GM18519 (cell line): ENCODE data around the gene TTBK1.

Experiments used
- ATAC-seq: cut with Tn5 transposase; IDR thresholded peaks from one replicate; pipeline ENCODE4 v1.9.1; 2021; ENCODE audit warnings: mild to moderate bottlenecking, moderate library complexity; ENCODE audit not compliant: unreplicated experiment, low FRiP score

TTBK1 gene

DNA sequence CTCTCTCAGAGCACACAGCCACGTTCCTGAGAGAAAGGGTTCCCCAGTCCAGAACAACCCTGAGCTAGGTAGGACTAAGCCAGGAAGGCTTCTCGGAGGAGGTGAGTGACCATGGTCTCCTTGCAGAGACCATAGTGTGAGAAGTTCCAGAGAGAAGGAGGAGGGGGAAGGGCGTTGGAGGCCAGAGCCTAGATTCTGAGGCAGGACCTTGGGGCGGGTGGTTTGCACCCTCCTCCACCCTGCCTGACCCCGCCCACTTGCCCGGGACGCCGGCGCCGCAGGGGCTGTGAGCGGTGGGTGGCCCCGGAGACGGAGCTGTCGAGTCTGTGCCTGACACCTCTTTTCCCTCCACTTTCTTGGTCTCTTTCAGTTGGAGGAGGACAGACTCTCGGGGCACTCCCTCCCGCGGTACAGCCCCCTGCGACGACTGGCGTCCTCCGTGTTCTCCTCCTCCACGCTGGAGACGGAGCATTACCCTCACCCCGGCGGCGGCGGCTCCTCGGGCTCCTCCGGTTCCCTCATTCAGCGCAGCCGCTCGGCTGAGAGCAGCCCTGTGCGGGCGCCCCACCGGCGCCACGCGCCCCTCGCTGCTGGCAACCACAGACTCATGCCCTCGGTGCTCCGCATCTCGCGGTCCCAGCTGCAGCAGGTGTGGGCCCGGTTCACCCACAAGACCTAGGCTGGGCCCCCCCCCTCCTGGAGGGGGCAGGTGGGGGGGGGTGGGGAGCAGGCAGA, 26.2 kb downstream of the TTBK1 start:
- no peak for ATAC-seq

DNA sequence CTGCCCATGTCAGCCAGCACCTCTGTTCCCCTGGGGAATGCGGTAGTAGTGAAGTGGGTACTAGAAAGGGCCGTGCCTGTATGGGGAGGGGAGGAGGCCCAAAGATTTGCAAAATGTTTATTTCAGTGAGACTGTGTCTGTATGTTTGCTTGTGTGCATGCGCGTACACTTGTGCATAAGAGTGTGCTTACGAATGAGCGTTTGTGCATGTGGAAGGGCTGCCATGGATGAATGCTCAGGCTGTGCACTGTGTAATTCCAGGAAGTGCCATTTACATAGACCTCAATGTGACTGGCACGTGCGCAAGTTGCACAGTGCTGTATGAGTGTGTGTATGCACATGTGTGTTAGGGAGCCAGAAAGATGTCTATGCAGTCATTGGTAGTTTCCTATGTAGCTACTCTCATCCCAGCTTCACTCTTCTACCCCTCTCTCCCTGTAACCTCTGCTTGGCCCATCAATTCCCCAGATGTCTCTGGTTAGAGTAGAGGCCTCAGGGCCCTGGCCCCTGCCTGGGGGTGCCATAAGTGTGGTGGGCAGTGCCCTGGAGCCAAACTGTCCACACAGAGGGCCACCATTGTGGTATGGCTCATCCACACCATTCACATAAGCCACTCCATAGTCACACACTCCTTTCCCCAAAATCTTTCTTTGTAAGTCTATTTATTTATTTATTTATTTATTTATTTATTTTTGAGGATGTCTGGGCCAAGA, 28.0 kb downstream of the TTBK1 start:
- ATAC-seq = no peak

DNA sequence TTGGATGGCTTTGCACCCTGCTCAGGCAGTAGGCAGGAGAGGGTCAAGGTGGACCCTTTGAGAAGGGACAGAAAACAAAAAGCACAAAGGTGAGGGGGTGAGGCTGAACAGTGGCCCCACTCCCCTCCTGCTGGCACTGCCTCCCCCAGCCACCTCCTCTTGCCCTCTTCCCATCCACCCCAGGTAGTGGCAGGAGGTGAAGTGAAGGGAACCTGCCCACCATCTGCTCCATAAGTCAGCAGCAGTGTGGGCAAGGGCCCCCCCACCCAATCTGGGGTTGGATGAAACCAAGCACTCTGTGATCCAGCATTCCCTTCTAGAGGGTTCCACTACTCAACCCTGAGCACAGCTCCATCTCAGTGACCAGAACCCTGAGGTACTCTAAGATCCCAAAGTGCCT, 28.7 kb downstream of the TTBK1 start:
- ATAC-seq = no peak

DNA sequence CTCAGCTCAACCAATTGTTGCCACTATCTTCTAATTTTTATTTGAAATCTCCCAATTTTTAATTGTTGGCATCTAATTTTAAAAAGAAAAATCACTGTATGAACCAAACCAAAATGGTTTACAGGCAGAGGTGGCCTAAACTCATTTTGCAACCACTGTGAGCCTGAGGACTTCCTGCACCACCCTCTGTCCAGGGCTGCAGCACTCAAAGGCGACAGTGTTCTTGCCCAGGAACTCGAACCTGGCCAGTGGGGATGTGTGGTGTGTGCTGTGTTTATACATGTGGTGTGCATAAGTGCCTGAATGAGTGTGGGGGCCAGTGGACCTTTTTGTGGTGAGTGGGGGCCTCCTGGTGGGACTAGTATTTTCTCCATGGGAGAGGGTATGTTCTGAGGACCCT, 30.4 kb downstream of the TTBK1 start:
- no peak for ATAC-seq

DNA sequence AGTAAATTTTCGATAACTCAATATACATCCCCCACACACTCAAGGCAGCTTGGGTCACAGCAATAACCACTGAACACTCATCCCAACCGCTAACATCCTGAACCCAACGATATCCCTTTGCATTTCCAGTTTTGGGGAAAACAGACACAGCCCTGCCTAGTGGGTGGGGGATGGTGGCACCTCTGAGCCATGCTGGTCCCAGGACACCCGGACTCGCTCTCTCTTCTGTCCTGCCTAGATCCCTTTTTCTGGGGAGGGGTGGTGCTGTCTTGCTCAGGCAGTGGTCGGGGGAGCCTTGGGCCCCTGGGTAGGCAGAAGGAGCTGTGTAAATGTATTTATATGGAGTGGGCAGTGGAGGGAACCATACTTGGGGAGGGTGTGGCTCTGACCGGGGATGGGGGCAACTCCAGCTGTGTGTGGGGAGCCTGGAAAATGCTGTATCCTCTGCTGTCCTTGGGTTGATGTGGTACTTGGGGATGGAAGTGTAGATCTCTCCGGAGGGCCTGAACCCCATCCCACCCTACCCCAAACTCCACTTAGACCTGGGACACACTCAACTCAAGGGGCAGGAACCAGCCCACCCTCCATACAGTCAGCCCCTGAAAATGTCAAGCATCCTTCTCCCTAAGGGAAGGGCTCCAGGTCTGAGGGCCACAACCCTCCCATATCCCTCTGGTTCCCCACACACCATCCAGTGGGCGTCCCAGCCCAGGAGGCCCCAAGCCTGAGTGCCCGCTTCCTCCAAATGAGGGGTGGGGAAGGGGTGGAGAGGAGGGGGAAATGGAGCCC, 31.0 kb downstream of the TTBK1 start:
- no peak for ATAC-seq

DNA sequence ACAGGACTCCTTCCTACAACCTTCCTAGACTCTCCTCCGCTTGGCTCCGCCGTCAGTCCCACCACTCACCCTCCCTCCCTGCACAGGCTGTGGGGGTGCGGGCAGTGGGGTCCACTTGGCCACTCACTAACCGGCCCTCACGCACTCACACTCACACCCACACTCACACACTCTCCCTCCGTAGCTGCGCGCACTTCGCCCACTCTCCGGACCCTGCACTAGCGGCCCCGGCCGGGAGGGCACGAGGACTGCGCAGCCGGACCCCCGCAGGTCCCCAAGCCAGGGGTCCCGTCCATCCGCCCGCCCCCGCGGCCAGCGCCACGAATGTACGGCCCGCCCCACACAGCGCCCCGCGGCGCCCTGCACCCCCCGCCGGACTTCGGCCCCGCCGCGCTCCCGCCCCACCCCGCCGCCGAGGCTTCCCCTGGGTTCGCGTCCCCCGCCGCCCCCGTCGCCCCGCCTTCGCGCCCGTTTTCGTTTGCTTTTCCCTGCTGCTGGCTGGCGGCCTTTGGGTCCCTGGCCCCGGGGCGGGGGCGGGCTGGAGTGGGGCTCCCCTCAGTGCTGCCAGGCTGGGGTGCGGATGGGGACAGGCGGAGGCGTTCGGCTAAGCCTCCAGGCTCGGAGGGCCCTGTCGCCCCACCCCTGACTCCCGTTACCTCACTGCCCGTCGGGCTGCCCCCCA, 31.8 kb downstream of the TTBK1 start:
- no peak for ATAC-seq

DNA sequence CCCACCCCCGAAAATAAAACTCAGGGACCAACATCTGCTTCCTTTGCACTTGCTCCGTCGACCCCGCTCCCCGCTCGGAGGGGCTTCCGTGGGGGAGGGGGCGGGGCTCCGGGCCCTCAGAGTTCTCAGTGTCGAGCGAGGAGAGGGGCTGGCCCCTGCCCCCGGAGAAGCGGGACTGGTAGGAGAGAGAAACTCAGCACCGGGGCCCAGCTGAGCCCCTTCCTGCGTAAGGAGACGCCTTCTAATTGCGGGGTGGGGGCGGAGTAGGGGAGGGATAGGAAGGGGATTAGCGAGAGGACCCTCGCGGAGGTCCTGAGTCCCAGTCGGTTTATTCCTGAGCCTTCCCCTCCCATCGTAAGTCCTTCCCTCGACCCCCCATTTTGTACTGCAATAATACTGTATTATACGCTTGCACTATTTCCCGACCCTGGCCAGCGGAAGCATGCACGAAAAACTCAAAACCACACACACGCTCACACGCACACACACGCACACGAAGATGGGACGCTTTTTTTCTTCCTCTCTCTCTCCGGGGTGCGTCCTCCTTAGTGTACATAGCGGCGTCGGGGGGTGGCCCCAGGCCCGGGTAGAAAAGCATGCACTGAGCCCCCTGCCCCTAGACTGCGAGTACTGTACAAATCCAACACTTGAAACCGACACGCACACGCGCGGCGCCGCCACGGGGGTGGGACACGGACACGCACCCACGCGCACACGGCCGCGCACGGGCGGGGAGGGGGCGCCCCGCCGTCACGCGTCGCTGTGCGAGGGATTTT, 32.7 kb downstream of the TTBK1 start:
- no peak for ATAC-seq

DNA sequence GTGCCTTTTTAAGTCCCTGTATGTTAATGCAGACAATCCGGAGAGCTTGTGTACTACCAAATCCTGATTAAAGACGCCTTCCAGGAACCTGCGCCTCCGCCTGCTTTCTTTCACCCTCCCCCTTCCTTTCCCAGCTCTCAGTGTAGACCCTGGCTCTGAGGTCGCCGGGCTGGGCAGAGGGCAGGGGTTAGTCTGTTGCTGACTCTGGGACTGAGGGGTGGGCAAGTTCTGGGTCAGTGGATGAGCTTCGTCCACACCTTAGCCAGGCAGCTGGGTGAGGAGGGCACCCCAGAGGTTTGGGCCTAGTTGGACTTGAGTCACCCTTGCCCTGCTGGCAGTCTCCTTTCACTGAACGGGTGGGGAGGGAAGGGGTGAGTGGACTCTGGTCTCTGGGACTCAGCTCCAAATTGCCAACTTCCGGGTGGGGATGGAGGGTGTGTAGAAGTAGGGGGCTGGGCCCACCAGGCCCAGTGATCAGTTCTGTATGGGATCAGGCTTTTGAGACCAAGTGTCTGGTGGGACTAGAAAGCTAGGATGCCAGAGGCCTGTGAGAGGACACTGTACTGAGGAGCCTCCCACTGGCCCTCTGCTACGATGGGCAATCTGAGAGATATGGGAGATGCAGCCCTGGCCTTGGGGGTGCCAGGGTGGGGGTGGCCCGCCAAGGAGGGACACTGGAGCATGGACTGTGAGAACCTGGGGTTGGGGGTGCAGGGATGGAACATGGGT, 33.5 kb downstream of the TTBK1 start:
- no peak for ATAC-seq

DNA sequence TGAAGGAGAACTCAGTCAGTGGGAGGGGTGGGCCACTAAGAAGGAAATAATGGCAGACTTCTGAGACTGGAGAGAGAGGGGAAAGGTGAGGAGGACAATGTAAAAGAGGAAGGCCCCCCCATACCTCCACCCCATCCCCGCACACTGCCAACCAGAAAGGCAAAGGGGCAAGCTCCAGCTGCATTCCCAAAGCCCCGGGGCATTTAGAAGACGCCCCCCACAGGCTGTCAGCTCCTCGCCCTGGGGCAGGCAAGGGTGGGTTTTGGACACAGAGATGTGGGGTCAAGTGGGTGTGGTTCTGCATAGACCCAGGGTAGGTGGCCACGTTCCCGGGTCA, 34.0 kb downstream of the TTBK1 start:
- no peak for ATAC-seq

DNA sequence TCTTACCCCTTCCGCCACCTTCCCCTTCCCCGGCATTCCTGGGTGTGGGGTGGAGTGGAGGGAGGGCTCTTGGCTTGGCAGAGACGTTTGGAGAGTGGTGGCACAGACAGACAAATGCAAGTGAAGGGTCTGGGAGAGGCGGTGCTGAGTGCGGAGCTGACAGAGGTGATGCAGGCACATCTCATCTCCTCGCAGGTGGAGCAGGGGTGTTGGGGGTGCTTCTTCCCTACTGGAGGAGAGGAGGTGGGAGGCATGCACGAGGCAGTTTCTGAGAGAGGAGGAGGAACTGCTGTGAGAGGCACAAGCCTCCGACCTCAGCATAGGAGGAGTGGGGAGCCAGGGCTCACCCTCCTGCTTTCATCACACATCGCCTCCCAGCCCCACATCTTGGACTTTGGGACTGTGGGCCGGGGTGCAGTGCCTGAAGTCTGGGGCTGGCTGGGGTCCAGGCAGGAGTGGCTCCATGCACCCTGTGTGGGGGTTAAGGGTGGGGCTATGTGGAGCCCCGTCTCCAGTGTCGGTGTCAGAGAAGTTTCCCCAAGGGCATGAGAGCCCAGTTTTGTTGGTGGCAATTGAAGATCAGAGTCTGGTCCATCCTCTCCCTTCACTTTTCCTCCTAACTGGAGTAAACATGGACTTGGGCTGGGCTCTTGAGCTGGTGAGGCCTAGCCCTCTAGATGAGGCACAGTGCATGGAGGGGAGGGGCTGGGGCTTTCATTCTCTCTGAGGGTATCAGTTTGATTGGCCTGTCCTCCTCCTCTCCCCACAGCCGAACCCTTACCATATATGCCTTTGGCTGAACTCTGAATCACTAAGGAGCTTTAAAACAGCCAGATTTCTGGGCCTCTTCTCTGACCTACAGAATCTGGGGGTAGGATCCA, 34.6 kb downstream of the TTBK1 start:
- ATAC-seq = no peak

DNA sequence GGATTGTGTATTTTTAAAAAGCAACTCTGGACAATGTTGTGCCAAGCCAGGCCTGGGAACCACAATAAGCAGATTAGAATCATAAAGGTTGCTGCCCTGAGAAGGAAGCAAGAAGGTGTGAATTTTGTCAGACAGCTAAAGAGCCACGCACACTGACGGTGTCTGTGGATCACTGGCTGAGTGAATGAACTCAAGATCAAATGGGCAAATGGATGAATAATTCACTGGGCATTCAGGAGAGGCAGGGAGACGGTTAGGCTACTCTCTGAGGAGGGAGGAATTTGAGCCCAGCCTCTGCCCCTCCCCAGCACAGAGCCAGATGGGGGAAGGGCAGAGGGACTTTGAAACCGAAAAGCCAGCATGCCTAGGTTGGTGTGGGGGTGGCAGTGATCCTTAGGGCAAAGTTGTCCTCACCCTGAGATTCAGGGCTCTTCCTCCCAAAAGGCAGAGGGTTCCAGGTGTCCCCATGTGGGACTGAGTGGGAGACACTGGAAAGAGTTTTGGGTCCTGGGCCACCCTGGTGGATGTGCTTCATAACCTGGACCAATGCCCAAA, 35.3 kb downstream of the TTBK1 start:
- ATAC-seq = no peak

DNA sequence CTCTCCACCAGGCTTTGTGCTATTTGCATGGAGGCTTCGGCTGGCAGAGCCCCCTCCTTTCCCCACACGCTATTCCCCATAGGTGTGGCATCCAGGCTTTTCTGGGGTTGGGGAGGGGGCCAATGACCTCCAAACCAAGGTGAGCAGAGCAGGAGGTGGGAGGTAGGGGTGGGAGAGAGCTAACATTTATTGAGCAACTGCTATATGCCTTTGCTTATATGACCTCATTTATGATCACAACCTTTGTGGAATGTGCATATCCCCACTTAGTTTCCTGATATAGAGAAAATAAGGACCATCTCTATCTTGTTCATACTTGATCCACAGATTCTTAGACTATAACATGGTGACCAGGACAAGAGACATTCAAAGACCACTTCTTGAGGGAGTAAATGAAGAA, 37.0 kb downstream of the TTBK1 start:
- no peak for ATAC-seq

DNA sequence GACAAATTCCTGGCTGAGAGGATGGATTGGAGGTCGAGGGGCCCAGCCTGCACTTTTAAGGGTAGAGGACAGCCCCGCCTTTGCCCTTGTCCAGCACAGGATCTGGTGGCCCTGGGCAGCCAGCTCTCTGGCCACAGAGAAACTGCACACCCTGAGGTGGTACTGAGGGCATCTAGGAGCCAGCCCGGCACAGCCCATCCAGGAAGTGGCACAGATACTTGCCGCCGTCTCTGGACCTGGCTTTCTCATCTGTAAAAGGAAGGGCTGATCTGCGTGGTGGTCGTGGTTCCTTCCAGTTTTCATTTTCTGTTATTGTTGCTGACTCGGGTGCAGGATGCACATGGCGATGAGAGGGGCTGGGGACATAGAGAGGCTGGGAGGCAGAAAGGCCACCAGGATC, 38.8 kb downstream of the TTBK1 start:
- no peak for ATAC-seq

DNA sequence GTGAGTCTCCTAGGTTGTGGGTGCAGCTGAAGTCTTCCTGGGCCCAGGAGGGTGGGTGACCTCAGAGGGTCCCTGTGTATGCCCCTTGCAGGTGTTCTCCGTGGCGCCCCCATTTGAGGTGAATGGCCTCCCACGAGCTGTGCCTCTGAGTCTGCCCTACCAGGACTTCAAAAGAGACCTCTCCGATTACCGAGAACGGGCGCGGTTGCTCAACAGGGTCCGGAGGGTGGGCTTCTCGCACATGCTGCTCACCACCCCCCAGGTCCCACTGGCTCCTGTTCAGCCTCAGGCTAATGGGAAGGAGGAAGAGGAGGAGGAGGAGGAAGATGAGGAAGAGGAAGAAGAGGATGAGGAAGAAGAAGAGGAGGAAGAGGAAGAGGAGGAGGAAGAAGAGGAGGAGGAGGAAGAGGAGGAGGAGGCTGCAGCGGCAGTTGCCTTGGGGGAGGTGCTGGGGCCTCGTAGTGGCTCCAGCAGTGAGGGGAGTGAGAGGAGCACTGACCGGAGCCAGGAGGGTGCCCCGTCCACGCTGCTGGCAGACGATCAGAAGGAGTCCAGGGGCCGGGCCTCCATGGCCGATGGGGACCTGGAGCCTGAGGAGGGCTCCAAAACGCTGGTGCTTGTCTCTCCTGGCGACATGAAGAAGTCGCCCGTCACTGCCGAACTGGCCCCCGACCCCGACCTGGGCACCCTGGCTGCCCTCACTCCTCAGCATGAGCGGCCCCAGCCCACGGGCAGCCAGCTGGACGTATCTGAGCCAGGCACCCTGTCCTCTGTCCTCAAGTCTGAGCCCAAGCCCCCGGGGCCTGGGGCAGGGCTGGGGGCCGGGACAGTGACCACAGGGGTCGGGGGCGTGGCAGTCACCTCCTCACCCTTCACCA, 39.6 kb downstream of the TTBK1 start:
- no peak for ATAC-seq

DNA sequence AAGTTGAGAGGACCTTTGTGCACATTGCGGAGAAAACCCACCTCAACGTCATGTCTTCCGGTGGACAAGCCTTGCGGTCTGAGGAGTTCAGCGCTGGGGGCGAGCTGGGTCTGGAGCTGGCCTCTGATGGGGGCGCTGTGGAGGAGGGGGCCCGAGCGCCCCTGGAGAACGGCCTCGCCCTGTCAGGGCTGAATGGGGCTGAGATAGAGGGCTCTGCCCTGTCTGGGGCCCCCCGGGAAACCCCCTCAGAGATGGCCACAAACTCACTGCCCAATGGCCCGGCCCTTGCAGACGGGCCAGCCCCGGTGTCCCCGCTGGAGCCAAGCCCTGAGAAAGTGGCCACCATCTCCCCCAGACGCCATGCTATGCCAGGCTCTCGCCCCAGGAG, 40.2 kb downstream of the TTBK1 start:
- ATAC-seq = no peak

DNA sequence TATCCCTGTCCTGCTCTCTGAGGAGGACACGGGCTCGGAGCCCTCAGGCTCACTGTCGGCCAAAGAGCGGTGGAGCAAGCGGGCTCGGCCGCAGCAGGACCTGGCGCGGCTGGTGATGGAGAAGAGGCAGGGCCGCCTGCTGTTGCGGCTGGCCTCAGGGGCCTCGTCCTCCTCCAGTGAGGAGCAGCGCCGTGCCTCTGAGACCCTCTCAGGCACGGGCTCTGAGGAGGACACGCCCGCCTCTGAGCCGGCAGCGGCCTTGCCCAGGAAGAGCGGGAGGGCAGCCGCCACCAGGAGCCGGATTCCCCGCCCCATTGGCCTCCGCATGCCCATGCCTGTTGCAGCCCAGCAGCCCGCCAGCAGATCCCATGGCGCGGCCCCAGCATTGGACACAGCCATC, 40.6 kb downstream of the TTBK1 start:
- ATAC-seq = no peak

DNA sequence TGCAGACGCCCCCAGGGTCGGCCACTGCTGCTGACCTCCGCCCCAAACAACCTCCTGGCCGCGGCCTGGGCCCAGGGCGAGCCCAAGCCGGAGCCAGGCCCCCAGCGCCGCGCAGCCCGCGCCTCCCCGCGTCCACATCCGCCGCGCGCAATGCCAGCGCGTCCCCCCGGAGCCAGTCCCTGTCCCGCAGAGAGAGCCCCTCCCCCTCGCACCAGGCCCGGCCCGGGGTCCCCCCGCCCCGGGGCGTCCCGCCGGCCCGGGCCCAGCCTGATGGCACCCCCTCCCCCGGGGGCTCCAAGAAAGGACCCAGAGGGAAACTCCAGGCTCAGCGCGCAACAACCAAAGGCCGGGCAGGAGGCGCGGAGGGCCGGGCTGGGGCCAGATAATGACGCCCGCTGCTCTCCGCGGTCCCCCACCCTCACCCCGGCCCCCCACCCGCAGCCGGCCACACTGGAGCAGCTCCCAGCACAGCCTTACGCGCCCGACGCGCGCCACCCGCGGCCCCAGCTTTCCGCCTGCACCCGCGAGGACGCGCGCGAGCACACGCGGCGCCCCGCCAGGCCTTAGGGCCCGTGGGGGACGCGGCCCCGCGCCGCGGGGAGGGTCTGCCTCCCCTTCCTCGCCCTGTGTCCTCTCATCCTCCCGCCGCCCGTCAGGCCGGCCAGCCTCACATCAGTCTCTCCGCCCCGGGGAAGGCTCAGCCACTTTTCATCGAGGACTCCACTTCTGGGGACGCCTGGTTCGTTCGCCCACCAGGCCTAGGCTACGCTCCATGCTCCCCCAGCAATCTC, 41.9 kb downstream of the TTBK1 start:
- ATAC-seq = no peak
